Mucosa of descending colon (tissue), 3 donors: ENCODE measurements around the gene NECAB2. TPM values are rescaled to one million over a fixed set of nuclear protein-coding genes. Genes with fewer than 3 reads are reported as not detected.

Experiments
- ATAC-seq: fragments of 200-7000 bp; cut with Tn5 transposase; one replicate; pipeline ENCODE4 v1.9.1; 2020; ENCODE audit warnings: mild to moderate bottlenecking, moderate library complexity
- DNase-seq, 3 donors: peaks; one replicate each; pipeline ENCODE4 v3.0.0-alpha.2; 2020
- H3K36me3 ChIP-seq: fragments of 200-600 bp; one replicate; pipeline ENCODE4 v1.8.0; 2021; ENCODE audit warnings: low read depth, mild to moderate bottlenecking
- H3K4me1 ChIP-seq: fragments of 200-600 bp; one replicate; pipeline ENCODE4 v1.8.0; 2021; ENCODE audit warnings: low read depth, mild to moderate bottlenecking
- H3K4me3 ChIP-seq: fragments of 200-600 bp; one replicate; pipeline ENCODE4 v1.8.0; 2021; ENCODE audit warnings: mild to moderate bottlenecking
- H3K9me3 ChIP-seq: fragments of 200-600 bp; one replicate; pipeline ENCODE4 v1.8.0; 2021; ENCODE audit warnings: mild to moderate bottlenecking
- CTCF ChIP-seq: fragments of 200-600 bp; IDR thresholded peaks from one replicate; pipeline ENCODE4 v1.8.0; 2022; ENCODE audit warnings: antibody characterized with exemption, mild to moderate bottlenecking
- intact Hi-C, 2 donors: fragments of 100-400 bp; cut with DNase I in 1 of 2; cut with micrococcal nuclease in 1 of 2; formaldehyde crosslinking; loops; one replicate each; pipeline versions ENCODE4 v1.11.0 to v1.11.1; 2022; cut with DNase I, micrococcal nuclease
- total RNA-seq, 3 donors: library from RNA; stranded (reverse); fragmentation: NEBNext Ultra II Directional in 2 of 3; extraction: Animal tissue kit (Norgen Biotek cat#: 25700) in 2 of 3; gene quantifications; one replicate each; pipeline versions ENCODE4 v1.2.1 to v1.2.4, GENCODE V29; 2021 to 2023
- donor health status: DM: no; HTN: no; CAD: no; lungs with moderate emphysema.
- donor health status: DM: no; HTN: no; CAD: no.
- donor health status: DM: no; HTN: yes; CAD: no.

Gene NECAB2
- total RNA-seq, 3 donors from 2014 or later, result 0.55 to 2.0 (median 0.96) TPM

- no peak for ATAC-seq
- peak in 2 of 3 donors; percentile 12 to 30 for DNase-seq
- no peak overlapping the region for H3K4me3 ChIP-seq
- no peaks in the 10 kb centered on the region for H3K9me3 ChIP-seq
- no peak for TF ChIP-seq CTCF
- H3K36me3 ChIP-seq, result no peaks in the 10 kb centered on the region
- no peaks in the 10 kb centered on the region for H3K4me1 ChIP-seq
- intact Hi-C loops, result no loop called here
Observed at GRCh38 chr16:84044118-84044488, 76.1 kb downstream of the NECAB2 start.

GRCh38 chr16:84045001-84045817 is 77.2 kb downstream of the NECAB2 start:
- H3K4me3 ChIP-seq, result no peak overlapping the region
- H3K36me3 ChIP-seq, result no peaks in the 10 kb centered on the region
- no peaks in the 10 kb centered on the region for H3K4me1 ChIP-seq
- peak in 2 of 3 donors; percentile 14 to 30 for DNase-seq
- intact Hi-C loops, result no loop called here
- ATAC-seq, result no peak
- H3K9me3 ChIP-seq, result no peaks in the 10 kb centered on the region
- TF ChIP-seq CTCF, result no peak

- Histone ChIP-seq H3K4me3 (no peak overlapping the region), H3K36me3 (no peaks in the 10 kb centered on the region), H3K9me3 (no peaks in the 10 kb centered on the region), H3K4me1 (no peaks in the 10 kb centered on the region)
- TF ChIP-seq CTCF, result no peak
- no peak for ATAC-seq
- peak in 2 of 3 donors; percentile 14 to 34 for DNase-seq
- intact Hi-C loops, result no loop called here
Observed at GRCh38 chr16:84045818-84046470, 77.9 kb downstream of the NECAB2 start.

GRCh38 chr16:84047206-84047605 is 79.2 kb downstream of the NECAB2 start:
- no peak for TF ChIP-seq CTCF
- H3K36me3 ChIP-seq, result no peaks in the 10 kb centered on the region
- no peaks in the 10 kb centered on the region for H3K4me1 ChIP-seq
- ATAC-seq (no peak), DNase-seq (peak in 1 of 3 donors; percentile 9)
- no peak overlapping the region for H3K4me3 ChIP-seq
- intact Hi-C loops, result no loop called here
- H3K9me3 ChIP-seq, result no peaks in the 10 kb centered on the region

- H3K9me3 ChIP-seq, result no peaks in the 10 kb centered on the region
- no peaks in the 10 kb centered on the region for H3K36me3 ChIP-seq
- no peak for ATAC-seq
- peak in 1 of 3 donors; percentile 27 for DNase-seq
- intact Hi-C loops, result no loop called here
- H3K4me1 ChIP-seq, result no peaks in the 10 kb centered on the region
- no peak overlapping the region for H3K4me3 ChIP-seq
- TF ChIP-seq CTCF, result no peak
Observed at GRCh38 chr16:84047626-84048025, 79.6 kb downstream of the NECAB2 start.
